SH-SY5Y (cell line): Measurements from ENCODE around the gene ITGB2.

Experiments
- GATA2 ChIP-seq: IDR thresholded peaks from 2 replicates; pipeline ENCODE4 v1.6.1; 2011; ENCODE audit warnings: mild to moderate bottlenecking, low read depth, low read length
- GATA3 ChIP-seq: IDR thresholded peaks from 2 replicates; pipeline ENCODE4 v1.6.1; 2011; ENCODE audit warnings: low read depth, mild to moderate bottlenecking, low read length, moderate library complexity

GRCh38 chr21:44892536-44893277, 28.0 kb downstream of the ITGB2 start:
- TF ChIP-seq GATA2 (no peak), GATA3 (no peak)
